CD8-positive, alpha-beta memory T cell (primary cell): ENCODE measurements around the gene UBXN4. TPM values are rescaled to one million over a fixed set of nuclear protein-coding genes. Genes with fewer than 3 reads are reported as not detected.

Experiments
- CTCF ChIA-PET: fragments of 350-600 bp; sonication (Branson Sonifier 250); formaldehyde crosslinking; loops from one replicate; lab custom pipeline; 2021; ENCODE audit warnings: antibody characterized with exemption; lab: Charles Lee
- POLR2A ChIA-PET: fragments of 350-600 bp; sonication (Branson Sonifier 250); formaldehyde crosslinking; loops from one replicate; lab custom pipeline; 2021; ENCODE audit warnings: antibody characterized with exemption; lab: Charles Lee
- DNase-seq, 5 donors: peaks; one replicate each; pipeline versions ENCODE4 v3.0.0 to v3.0.0-alpha.2; 2020 to 2022; ENCODE audit warnings: mixed read lengths in 1 of 5
- H3K27ac ChIP-seq: one replicate; pipeline ENCODE4 v1.7.0; 2013; ENCODE audit warnings: low read depth, mild to moderate bottlenecking, low read length, moderate library complexity
- H3K27me3 ChIP-seq: 2 replicates; pipeline ENCODE4 v1.7.0; 2013; ENCODE audit warnings: low read length, mild to moderate bottlenecking; ENCODE audit not compliant: insufficient read depth, poor library complexity, severe bottlenecking
- H3K36me3 ChIP-seq: 2 replicates; pipeline ENCODE4 v1.7.0; 2013; ENCODE audit warnings: mild to moderate bottlenecking, low read length, moderate library complexity; ENCODE audit not compliant: insufficient read depth
- H3K4me1 ChIP-seq: 2 replicates; pipeline ENCODE4 v1.7.0; 2013; ENCODE audit warnings: mild to moderate bottlenecking, low read length, moderate library complexity; ENCODE audit not compliant: insufficient read depth
- H3K4me3 ChIP-seq: 2 replicates; pipeline ENCODE4 v1.7.0; 2013; ENCODE audit warnings: mild to moderate bottlenecking, low read length
- H3K9me3 ChIP-seq: 2 replicates; pipeline ENCODE4 v1.7.0; 2013; ENCODE audit warnings: mild to moderate bottlenecking, low read length
- H3K27ac Mint-ChIP-seq, 8 donors: one replicate each; pipeline ENCODE4 v1.8.0; 2020 to 2021; ENCODE audit warnings: mixed read lengths in 8 of 8, mild to moderate bottlenecking in 6 of 8, inconsistent platforms in 3 of 8, moderate library complexity in 3 of 8
- H3K27me3 Mint-ChIP-seq, 2 donors: one replicate each; pipeline ENCODE4 v1.8.0; 2020 to 2021; ENCODE audit warnings: mixed read lengths in 2 of 2, mild to moderate bottlenecking in 1 of 2, moderate library complexity in 1 of 2
- H3K36me3 Mint-ChIP-seq, 3 donors: one replicate each; pipeline ENCODE4 v1.8.0; 2020 to 2021; ENCODE audit warnings: mixed read lengths in 3 of 3, inconsistent platforms in 1 of 3, mild to moderate bottlenecking in 1 of 3
- H3K4me1 Mint-ChIP-seq, 3 donors: one replicate each; pipeline ENCODE4 v1.8.0; 2020 to 2021; ENCODE audit warnings: mixed read lengths in 3 of 3, inconsistent platforms in 1 of 3, mild to moderate bottlenecking in 1 of 3
- H3K4me3 Mint-ChIP-seq, 7 donors: one replicate each; pipeline ENCODE4 v1.8.0; 2020 to 2021; ENCODE audit warnings: mixed read lengths in 7 of 7, mild to moderate bottlenecking in 6 of 7, moderate library complexity in 4 of 7, inconsistent platforms in 2 of 7
- H3K9me3 Mint-ChIP-seq, 5 donors: one replicate each; pipeline ENCODE4 v1.8.0; 2020 to 2022; ENCODE audit warnings: mixed read lengths in 5 of 5, mild to moderate bottlenecking in 3 of 5, moderate library complexity in 2 of 5, inconsistent platforms in 1 of 5
- polyA plus RNA-seq: library from polyadenylated mRNA; unstranded; fragments of 300-500 nt; fragmentation: Illumina TruSeq; gene quantifications from one replicate; pipeline ENCODE4 v1.2.3, GENCODE V29; 2021
- total RNA-seq, 2 experiments: library from RNA; stranded (reverse); gene quantifications; one replicate each; pipeline ENCODE4 v1.2.3, GENCODE V29; 2021

UBXN4 gene
- total and polyA plus RNA-seq, 3 experiments from 2014 or later, result 85.5 to 106 (median 96.9) TPM

DNA sequence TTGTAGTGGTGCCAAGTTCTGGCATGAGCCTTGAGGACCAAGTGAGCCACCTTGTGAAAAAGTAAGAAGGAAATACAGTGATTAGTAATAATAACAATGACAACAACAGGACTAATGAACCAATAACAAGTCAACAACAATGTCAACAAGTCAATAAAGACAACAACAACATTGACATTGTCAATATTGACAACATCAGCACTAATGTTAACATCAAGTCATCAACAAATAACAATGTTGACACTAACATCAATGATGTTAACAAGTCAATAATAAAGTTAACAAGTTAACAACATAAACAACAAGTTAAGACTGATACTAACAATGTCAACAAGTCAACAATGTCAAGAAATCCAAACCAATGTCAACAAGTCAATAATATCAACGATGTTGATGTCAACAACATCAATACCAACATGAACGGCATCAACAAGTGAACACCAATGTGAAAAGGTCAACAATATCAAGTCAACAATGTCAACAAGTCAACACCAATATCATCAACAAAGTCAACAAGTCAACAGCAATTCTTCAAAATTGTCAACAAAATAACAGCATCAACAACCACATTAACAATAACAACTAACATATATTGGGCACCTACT is 71.4 kb downstream of the UBXN4 start:
- no peaks in the 10 kb centered on the region for H3K9me3 Mint-ChIP-seq
- POLR2A ChIA-PET, result no interaction called here

DNA sequence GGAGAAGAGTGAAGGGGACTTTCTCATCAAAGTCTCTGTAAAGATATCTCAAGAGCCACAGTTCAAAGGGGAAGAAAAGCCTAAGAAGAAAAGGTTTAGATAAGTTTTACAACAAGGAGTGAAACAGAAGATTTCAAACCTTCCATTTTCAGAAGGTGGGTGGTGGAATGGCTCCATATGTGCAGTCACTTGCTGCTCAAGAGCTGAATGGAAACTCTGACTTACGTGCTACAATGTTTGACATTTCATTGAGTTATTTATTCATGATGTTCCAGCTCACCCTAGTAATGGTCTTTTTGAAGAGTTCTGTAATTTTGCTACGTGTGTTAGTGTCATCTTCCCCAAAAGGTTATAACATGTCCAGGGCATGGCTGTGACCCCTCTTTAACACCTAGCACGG is 73.6 kb downstream of the UBXN4 start:
- Histone ChIP-seq H3K36me3 (no peaks in the 10 kb centered on the region), H3K9me3 (no peaks in the 10 kb centered on the region), H3K4me1 (peaks cover 9% of the 10 kb centered on the region), H3K27me3 (no peaks in the 10 kb centered on the region), H3K27ac (no peak overlapping the region), H3K4me3 (no peak overlapping the region)
- no peak for DNase-seq
- Mint-ChIP-seq H3K36me3 (no peaks in the 10 kb centered on the region), H3K9me3 (no peaks in the 10 kb centered on the region), H3K4me1 (peaks cover 7 to 14% (median 13%) of the 10 kb centered on the region in 3 donors), H3K27ac (peak overlapping the region in 1 of 8 donors; percentile 80), H3K27me3 (peaks cover 0 to 3% of the 10 kb centered on the region in 2 donors), H3K4me3 (no peak overlapping the region)
- ChIA-PET POLR2A (interaction anchor here (0.6 kb wide), 1 partner anchor 28 kb away, joined by 3 read pairs; no protein-coding TSS in a partner anchor), CTCF (interaction anchor here (1.3 kb wide), 1 partner anchor 18 kb away, joined by 5 read pairs; no protein-coding TSS in a partner anchor)

More for the DNA sequence above, 71.4 kb downstream of the UBXN4 start:
- no peaks in the 10 kb centered on the region for H3K36me3 Mint-ChIP-seq
- Histone ChIP-seq H3K4me1 (no peaks in the 10 kb centered on the region), H3K27ac (no peak overlapping the region), H3K9me3 (no peaks in the 10 kb centered on the region), H3K36me3 (no peaks in the 10 kb centered on the region), H3K27me3 (no peaks in the 10 kb centered on the region), H3K4me3 (no peak overlapping the region)
- peaks cover 0 to 3% of the 10 kb centered on the region in 2 donors for H3K27me3 Mint-ChIP-seq
- DNase-seq, result no peak
- no peak overlapping the region for H3K27ac Mint-ChIP-seq
- H3K4me1 Mint-ChIP-seq, result no peaks in the 10 kb centered on the region
- H3K4me3 Mint-ChIP-seq, result no peak overlapping the region
- CTCF ChIA-PET, result interaction anchor here (1.5 kb wide), 1 partner anchor 16 kb away, joined by 4 read pairs; no protein-coding TSS in a partner anchor

DNA sequence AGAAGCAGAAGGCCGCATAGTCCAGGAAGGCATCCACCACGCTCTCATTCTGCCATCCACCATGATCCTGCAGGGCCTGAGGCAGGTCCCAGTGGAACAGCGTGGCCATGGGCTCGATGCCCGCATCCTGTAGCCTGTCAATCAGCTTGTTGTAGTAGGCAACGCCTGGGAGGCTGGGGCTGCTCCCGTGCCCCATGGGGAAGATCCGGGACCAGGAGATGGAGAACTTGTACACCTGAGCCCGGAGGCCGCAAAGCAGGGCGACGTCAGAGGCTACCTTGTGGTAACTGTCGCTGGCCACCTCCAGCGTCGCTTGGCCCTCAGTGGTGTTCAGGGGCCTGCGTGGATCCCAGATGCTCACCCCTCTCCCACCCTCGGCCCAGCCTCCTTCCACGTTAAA is 75.8 kb downstream of the UBXN4 start:
- no peak overlapping the region for H3K4me3 Mint-ChIP-seq
- Histone ChIP-seq H3K9me3 (no peaks in the 10 kb centered on the region), H3K4me3 (no peak overlapping the region), H3K27ac (no peak overlapping the region), H3K36me3 (no peaks in the 10 kb centered on the region), H3K4me1 (peaks cover 13% of the 10 kb centered on the region), H3K27me3 (no peaks in the 10 kb centered on the region)
- DNase-seq, result no peak
- H3K27me3 Mint-ChIP-seq, result peaks cover 0 to 7% of the 10 kb centered on the region in 2 donors
- CTCF ChIA-PET, result no interaction called here
- peaks cover 0 to 3% (median 0%) of the 10 kb centered on the region in 5 donors for H3K9me3 Mint-ChIP-seq
- POLR2A ChIA-PET, result no interaction called here
- H3K36me3 Mint-ChIP-seq, result peaks cover 0 to 7% (median 2%) of the 10 kb centered on the region in 3 donors
- H3K27ac Mint-ChIP-seq, result no peak overlapping the region
- peaks cover 11 to 22% (median 22%) of the 10 kb centered on the region in 3 donors for H3K4me1 Mint-ChIP-seq

DNA sequence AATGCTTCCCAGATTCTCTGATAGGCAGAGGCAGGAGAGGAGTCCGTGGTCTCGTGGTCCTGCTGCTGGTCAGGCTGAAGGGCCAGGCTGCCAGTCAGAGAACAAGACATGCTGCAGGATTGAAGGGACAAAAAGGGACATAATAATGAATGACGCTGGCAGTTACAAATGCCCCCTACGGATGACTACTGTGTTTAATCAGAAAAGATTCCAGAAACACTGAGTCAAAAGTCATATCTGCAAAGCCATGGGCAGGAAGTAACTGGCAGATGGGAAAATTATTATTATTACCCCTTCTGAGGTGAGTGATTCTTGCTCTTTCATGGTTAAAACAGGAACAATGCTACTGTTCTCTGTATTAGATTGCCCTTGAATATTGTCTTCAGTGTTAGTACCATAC is 76.3 kb downstream of the UBXN4 start:
- no peak for DNase-seq
- peaks cover 0 to 7% of the 10 kb centered on the region in 2 donors for H3K27me3 Mint-ChIP-seq
- ChIA-PET POLR2A (no interaction called here), CTCF (interaction anchor here (1.2 kb wide), 1 partner anchor 14 kb away, joined by 3 read pairs; no protein-coding TSS in a partner anchor)
- Histone ChIP-seq H3K27me3 (no peaks in the 10 kb centered on the region), H3K27ac (no peak overlapping the region), H3K4me1 (peaks cover 13% of the 10 kb centered on the region), H3K4me3 (no peak overlapping the region), H3K9me3 (no peaks in the 10 kb centered on the region), H3K36me3 (no peaks in the 10 kb centered on the region)
- H3K36me3 Mint-ChIP-seq, result peaks cover 0 to 11% (median 2%) of the 10 kb centered on the region in 3 donors
- peaks cover 0 to 7% (median 3%) of the 10 kb centered on the region in 5 donors for H3K9me3 Mint-ChIP-seq
- H3K27ac Mint-ChIP-seq, result no peak overlapping the region
- peaks cover 11 to 22% (median 22%) of the 10 kb centered on the region in 3 donors for H3K4me1 Mint-ChIP-seq
- H3K4me3 Mint-ChIP-seq, result no peak overlapping the region

DNA sequence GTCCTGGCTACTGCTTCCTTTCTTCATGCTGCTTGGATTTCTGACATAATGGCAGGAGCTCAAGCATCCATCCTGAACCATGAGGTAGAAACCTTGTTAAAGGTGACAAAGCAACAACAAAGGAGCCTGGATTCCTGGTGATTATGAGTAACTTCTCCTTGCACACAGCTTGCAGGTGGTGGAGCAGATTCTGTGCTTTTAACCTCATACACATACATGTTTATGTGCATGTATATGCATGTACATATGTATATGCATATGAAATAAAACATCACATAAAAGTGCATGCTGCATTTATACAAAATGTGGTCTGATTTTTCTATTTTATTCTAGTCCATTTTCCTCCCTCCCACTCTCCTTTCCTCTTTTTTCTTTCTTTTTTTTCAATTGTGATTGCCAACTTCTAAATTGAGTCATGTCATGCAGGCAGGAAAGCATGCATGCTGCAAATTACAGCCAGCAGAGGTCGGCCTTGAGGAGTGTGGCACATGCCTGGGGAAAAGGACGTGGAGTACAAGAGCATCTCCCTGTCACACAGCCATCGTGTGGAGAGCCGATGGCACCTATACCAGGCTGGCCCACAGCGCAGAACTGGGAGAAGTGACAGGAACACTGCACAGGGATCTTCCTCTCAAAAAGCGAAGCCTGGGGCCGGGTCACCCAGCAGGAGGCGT is 77.4 kb downstream of the UBXN4 start:
- Mint-ChIP-seq H3K27ac (no peak overlapping the region), H3K36me3 (peaks cover 0 to 16% (median 4%) of the 10 kb centered on the region in 3 donors), H3K27me3 (peaks cover 0 to 7% of the 10 kb centered on the region in 2 donors), H3K9me3 (peaks cover 0 to 11% (median 7%) of the 10 kb centered on the region in 5 donors), H3K4me3 (peak overlapping the region in 4 of 7 donors; percentile 2 to 49 (median 14)), H3K4me1 (peaks cover 11 to 22% (median 22%) of the 10 kb centered on the region in 3 donors)
- Histone ChIP-seq H3K9me3 (no peaks in the 10 kb centered on the region), H3K4me1 (peaks cover 13% of the 10 kb centered on the region), H3K27ac (no peak overlapping the region), H3K27me3 (no peaks in the 10 kb centered on the region), H3K4me3 (no peak overlapping the region), H3K36me3 (no peaks in the 10 kb centered on the region)
- POLR2A ChIA-PET, result no interaction called here
- no peak for DNase-seq
- CTCF ChIA-PET, result interaction anchor here (1.2 kb wide), 1 partner anchor 15 kb away, joined by 3 read pairs; no protein-coding TSS in a partner anchor

DNA sequence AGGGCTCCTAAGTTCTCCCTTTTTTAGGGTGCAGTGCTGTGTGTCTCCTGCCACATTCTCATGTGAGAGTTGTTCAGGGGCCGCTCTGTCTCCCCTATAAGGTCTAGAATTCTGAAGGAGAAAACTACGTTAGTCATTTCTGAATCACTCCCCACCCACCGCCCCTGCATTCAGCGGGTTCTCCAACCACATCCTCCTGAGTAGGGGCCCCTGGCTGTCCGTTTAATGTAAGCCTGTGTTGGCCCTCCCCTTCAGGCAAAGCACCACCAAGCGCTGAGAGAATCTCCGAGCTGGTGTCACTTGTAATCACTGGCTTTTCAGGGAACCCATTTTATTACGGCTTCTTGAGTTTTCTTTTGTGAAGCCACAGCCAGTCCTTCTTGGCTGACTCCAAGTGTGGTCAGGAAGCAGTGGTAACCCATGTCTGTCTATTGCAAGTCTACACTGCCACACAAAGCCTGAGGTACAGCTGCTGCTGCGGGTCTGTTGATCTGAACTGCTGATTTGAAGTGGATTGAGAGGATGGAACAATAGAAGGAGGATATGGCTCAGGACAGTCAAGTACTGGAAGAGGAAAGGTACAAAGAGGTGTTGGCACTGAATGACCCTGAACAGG is 78.5 kb downstream of the UBXN4 start:
- peaks cover 0 to 11% (median 7%) of the 10 kb centered on the region in 5 donors for H3K9me3 Mint-ChIP-seq
- H3K4me1 ChIP-seq, result peaks cover 13% of the 10 kb centered on the region
- no peak overlapping the region for H3K27ac ChIP-seq
- no peak overlapping the region for H3K4me3 ChIP-seq
- no peaks in the 10 kb centered on the region for H3K9me3 ChIP-seq
- CTCF ChIA-PET, result interaction anchor here (1.1 kb wide), 1 partner anchor 22 kb away, joined by 4 read pairs; no protein-coding TSS in a partner anchor
- peaks cover 11 to 22% (median 22%) of the 10 kb centered on the region in 3 donors for H3K4me1 Mint-ChIP-seq
- H3K36me3 ChIP-seq, result no peaks in the 10 kb centered on the region
- peak; percentile 10 to 76 (median 32) for DNase-seq
- H3K27me3 Mint-ChIP-seq, result peaks cover 0 to 7% of the 10 kb centered on the region in 2 donors
- no peaks in the 10 kb centered on the region for H3K27me3 ChIP-seq
- H3K36me3 Mint-ChIP-seq, result peaks cover 0 to 16% (median 4%) of the 10 kb centered on the region in 3 donors
- POLR2A ChIA-PET, result no interaction called here
- H3K4me3 Mint-ChIP-seq, result peak overlapping the region in 6 of 7 donors; percentile 32 to 67 (median 56)
- peak overlapping the region in 7 of 8 donors; percentile 1 to 84 (median 21) for H3K27ac Mint-ChIP-seq

DNA sequence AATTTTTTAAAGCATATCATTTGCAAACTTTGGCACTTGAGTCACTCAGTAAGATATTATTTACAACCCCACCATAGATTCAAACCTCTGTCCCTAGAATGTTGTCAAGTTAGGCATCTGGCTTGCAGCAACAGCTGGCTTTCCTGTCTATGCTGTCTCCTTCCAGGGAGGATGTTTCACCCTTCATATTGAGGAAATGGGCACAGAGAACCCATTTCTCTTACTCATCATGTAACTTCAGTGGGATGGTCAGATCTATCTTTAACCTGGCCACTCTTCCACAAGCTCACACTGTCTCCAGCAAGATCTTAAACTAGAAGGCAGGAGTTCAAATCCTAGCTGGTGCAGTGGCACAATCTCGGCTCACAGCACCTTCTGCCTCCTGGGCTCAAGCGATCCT is 79.5 kb downstream of the UBXN4 start:
- Histone ChIP-seq H3K27me3 (no peaks in the 10 kb centered on the region), H3K27ac (no peak overlapping the region), H3K36me3 (no peaks in the 10 kb centered on the region), H3K4me3 (no peak overlapping the region), H3K9me3 (no peaks in the 10 kb centered on the region), H3K4me1 (peaks cover 13% of the 10 kb centered on the region)
- Mint-ChIP-seq H3K27ac (no peak overlapping the region), H3K27me3 (peaks cover 0 to 7% of the 10 kb centered on the region in 2 donors), H3K4me1 (peaks cover 11 to 22% (median 22%) of the 10 kb centered on the region in 3 donors), H3K36me3 (peaks cover 0 to 16% (median 4%) of the 10 kb centered on the region in 3 donors), H3K9me3 (peaks cover 0 to 11% (median 7%) of the 10 kb centered on the region in 5 donors), H3K4me3 (peak overlapping the region in 2 of 7 donors; percentile 22 to 48)
- ChIA-PET CTCF (no interaction called here), POLR2A (no interaction called here)
- DNase-seq, result no peak
